ENCODE measurements around the gene BORCS5.
"Not testable (repeated sequence)": the region's sequence is repeated elsewhere in the genome, so short reads cannot be mapped to it uniquely, and the experiment has no call there.

BORCS5 gene

DNA sequence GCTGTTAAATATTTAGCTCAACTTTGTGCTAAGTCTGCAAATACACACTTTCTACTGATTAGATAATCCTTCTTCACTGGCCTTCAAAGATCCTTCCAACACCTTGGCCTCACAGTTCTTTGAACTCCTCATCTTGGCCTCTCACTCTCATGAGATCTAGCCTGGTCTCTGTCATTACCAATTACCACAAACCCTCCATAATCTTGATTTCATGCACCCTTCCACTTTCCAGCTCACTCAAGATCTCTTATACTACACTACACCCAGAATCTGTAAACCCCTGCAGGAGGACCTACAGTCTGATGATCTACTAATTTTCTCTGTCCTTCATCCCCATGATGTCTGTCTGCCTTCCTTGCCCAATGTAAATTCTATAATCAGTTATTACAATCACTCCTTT, 134.7 kb downstream of the BORCS5 start:
- no peak for DNase-seq

DNA sequence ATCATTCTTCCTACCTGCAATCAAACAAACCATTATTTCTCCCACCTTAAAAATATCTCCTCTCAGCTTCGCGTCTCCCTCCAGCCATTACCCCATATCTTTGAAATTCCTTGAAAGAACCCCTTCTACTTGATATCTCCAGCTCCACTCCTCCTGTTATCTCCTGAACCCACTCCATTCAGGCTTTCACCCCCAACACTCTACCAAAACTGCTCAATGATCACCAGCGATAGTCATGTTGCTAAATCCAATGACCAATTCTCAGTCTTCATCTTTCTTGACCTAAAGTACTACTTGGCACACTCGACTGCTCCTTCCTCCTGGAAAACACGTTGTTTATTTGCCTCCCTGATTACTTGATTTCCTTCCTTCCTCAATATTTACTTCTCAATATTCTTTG, 135.7 kb downstream of the BORCS5 start:
- DNase-seq, result no peak

DNA sequence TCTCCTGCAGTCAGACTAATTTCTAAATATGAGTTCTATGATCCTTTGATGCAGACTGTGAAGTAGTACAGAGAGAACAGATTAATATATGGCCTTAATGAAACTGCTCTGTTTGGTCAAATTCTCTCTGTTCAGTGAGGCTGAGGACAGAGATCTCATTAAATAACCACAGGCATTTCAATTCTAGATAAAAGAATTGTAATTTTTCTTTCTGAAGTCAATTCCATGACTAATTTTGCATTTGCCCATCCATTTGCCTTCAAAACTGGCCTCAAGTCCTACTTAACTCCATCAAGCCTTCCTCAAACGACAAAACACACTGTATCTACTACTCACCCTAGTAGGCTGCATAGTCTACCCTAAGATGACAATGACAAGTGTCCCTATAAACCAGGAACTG, 138.7 kb downstream of the BORCS5 start:
- no peak for DNase-seq

DNA sequence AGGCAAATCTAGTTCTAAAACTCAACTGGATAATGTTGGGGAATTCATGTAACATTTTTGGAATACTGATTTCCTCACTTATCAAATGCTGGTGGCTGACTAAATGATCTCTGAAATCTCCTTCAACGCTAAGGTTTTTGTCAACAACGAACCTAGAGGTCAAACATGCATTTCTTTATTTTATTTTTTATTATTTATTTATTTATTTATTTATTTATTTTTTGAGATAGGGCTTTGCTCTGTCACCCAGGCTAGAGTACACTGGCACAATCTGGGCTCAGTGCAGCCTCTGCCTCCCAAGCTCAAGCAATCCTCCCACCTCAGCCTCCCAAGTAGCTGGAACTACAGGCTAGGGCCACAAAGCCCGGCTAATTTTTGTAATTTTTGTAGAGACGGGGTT, 141.3 kb downstream of the BORCS5 start:
- no peak for DNase-seq

- DNase-seq, result no peak
These were observed 143.2 kb downstream of the BORCS5 start for GRCh38 chr12:12499909-12500604.

GRCh38 chr12:12501121-12501520, 144.2 kb downstream of the BORCS5 start:
- DNase-seq, result no peak

DNA sequence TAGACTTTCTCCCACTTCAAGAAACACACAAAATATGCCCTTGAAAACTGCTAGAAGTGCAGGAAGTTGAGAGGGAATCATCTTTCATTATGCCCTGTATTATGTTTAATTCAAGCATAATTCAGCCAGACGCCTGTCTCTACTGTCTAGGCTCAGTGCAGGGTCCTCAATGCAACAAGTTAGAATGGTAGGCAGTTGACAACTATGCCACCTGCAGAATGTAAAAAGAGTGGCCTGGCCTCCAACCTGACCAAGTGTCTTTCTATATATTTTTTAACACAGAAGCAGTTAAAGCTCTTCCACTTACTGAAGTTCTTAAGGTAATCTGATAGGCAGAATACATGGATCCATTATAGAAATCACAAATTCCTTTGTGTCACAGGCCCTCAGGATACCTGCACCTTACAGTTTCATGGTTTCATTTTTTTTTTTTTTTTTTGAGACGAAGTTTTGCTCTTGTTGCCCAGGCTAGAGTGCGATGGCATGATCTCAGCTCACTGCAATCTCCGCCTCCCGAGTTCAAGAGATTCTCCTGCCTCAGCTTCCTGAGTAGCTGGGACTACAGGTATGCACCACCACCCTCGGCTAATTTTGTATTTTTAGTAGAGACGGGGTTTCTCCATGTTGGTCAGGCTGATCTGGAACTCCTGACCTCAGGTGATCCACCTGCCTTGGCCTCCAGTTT, 145.4 kb downstream of the BORCS5 start:
- DNase-seq, result not testable (repeated sequence)

GRCh38 chr12:12502815-12503151, 145.9 kb downstream of the BORCS5 start:
- DNase-seq, result no peak

GRCh38 chr12:12503384-12504078, 146.7 kb downstream of the BORCS5 start:
- no peak for DNase-seq

- no peak for DNase-seq
These were observed 148.9 kb downstream of the BORCS5 start for GRCh38 chr12:12505544-12506495.

- no peak for DNase-seq
These were observed 149.6 kb downstream of the BORCS5 start for GRCh38 chr12:12506496-12506890.

GRCh38 chr12:12507121-12507520, 150.2 kb downstream of the BORCS5 start:
- DNase-seq, result no peak

GRCh38 chr12:12508612-12509011, 151.7 kb downstream of the BORCS5 start:
- no peak for DNase-seq

GRCh38 chr12:12510141-12510540, 153.3 kb downstream of the BORCS5 start:
- no peak for DNase-seq

DNA sequence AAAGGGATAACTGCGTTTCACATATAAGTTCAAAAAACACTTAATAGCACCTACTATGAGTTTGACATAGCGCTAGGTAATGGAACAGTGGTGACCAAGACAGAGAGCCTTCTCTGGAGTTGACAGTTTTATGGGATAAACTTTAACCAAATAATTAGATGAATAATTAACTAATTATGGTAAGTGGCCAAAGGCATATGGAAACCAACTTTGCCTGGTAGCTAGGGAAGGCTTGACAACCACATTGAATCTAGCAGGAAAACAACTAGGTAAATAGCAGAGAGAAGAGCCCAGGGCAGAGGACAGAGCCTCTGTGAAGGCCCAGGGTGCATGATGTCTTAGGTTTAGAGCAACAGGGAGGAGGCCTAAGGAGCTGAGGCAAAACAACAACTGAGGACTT, 153.7 kb downstream of the BORCS5 start:
- DNase-seq, result no peak

GRCh38 chr12:12511021-12511783, 154.3 kb downstream of the BORCS5 start:
- DNase-seq, result no peak

DNA sequence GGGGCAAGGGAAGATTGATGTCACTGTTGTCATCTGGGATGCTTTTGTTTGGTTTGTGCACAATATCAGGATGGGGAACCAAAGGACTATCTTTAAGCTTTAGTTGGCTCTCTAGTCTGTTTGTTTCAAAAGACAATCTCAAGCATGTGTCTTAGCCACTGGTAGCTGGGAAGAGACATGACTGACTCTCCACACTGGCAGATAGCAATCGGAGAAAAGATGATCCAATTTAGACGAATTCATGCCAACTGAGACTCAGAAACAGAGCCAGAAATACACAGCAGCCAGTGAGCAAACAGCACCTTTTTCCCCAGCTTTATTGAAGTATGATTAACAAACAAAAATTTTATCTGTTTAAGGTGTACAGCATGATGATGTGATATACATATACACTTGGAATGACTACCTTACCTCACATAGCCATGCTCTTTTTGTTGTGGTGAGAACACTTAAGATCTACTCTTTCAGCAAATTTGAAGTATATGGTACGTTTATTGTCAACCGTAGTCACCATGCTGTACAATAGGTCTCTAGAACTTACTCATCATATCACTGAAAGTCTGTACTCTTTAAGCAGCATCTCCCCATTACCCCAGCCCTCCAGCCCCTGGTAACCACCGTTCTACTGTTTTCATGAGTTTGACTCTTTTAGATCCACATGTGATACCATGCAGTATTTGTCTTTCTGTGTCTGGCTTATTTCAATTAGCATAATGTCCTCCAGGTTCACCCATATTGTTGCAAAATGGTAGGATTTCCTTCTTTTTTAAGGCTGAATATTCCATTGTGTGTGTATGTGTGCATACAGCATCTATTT, 155.2 kb downstream of the BORCS5 start:
- DNase-seq, result no peak

DNA sequence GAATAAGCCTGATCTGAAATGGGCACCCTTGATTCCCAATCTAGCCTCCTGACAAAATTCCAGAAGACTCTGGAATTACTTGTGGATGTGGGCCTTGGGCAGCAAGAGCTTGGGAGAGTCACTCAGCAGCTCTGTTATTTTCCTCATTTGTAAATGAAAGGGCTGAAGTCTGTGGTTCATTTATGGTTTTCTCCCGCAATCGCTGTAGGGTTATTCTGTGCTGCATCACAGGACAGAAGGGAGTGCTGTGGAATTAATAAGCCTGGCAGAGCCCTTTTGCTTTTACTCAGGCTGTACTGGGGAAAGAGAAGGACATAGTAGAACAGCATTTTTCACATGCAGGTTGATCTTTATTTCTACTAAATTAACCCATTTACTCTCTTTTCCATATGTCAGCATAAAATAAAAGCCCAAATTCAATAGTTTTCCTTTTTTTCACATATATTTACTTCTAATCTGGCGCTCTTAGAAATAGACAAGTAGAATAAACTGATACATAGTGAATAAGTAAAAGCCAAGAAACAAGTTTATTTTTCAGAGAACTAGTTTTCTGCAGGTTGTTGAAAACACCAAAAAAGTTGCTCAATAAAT, 156.6 kb downstream of the BORCS5 start:
- no peak for DNase-seq

DNA sequence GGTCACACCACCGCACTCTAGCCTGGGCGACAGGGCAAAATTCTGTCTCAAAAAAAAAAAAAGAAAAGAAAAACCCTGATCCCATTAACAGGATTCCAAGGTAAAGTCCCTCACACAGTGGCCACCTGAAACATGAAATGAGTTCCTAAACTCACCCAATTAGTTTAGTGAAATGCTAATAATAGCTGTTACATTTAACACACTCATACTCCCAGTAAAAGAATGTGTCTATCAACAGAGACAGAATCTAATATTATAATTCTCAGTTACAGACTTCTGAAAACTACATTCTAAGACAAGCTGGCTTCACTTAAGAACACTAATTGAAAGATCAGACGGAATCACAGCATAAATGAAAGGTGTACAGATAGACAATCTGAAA, 161.6 kb downstream of the BORCS5 start:
- no peak for DNase-seq

- DNase-seq, result no peak
These were observed 162.0 kb downstream of the BORCS5 start for GRCh38 chr12:12518919-12519318.
